Stomach (tissue), 9 donors: ENCODE measurements around the gene RAB6C. TPM values are rescaled to one million over a fixed set of nuclear protein-coding genes. Genes with fewer than 3 reads are reported as not detected.
"Not testable (repeated sequence)": the region's sequence is repeated elsewhere in the genome, so short reads cannot be mapped to it uniquely, and the experiment has no call there.

ENCODE experiments used
- DNase-seq, 2 donors: peaks; one replicate each; pipeline versions ENCODE4 v3.0.0 to v3.0.0-alpha.2; 2013 to 2019
- H3K27ac ChIP-seq, 5 donors: fragments of 200-600 bp in 4 of 5; sonication (generic) in 4 of 5; one replicate each; pipeline ENCODE4 v1.5.1; 2013 to 2019; ENCODE audit warnings: mild to moderate bottlenecking in 1 of 5, moderate library complexity in 1 of 5
- H3K27me3 ChIP-seq, 3 donors: fragments of 200-600 bp; sonication (generic); one replicate each; pipeline ENCODE4 v1.5.1; 2017 to 2019; ENCODE audit warnings: mixed run types in 1 of 3
- H3K36me3 ChIP-seq, 4 donors: fragments of 200-600 bp; sonication (generic); 1 replicate in 3 of 4; 2 replicates in 1 of 4; pipeline ENCODE4 v1.5.1; 2016 to 2019
- H3K4me1 ChIP-seq, 4 donors: fragments of 200-600 bp; sonication (generic); one replicate each; pipeline ENCODE4 v1.5.1; 2016 to 2019
- H3K4me3 ChIP-seq, 4 donors: fragments of 200-600 bp; sonication (generic) in 3 of 4; one replicate each; pipeline ENCODE4 v1.5.1; 2016 to 2019; ENCODE audit warnings: mild to moderate bottlenecking in 1 of 4
- H3K9me3 ChIP-seq, 4 donors: fragments of 200-600 bp; sonication (generic); one replicate each; pipeline ENCODE4 v1.5.1; 2016 to 2019
- CTCF ChIP-seq, 7 experiments: fragments of 450-650 bp in 4 of 7; fragments of 200-600 bp in 3 of 7; sonication (generic) in 3 of 7; IDR thresholded peaks; one replicate each; pipeline ENCODE4 v1.5.1; 2016 to 2019; ENCODE audit warnings: antibody characterized with exemption in 7 of 7, control low read depth in 2 of 7, mild to moderate bottlenecking in 1 of 7
- EP300 ChIP-seq: sonication (generic); formaldehyde crosslinking; IDR thresholded peaks from one replicate; pipeline ENCODE4 v1.6.1; 2017; ENCODE audit warnings: antibody characterized with exemption
- POLR2A ChIP-seq, 4 donors: fragments of 450-650 bp; IDR thresholded peaks; one replicate each; pipeline ENCODE4 v1.6.1; 2016; ENCODE audit warnings: antibody characterized with exemption in 4 of 4, control low read depth in 2 of 4, mild to moderate bottlenecking in 1 of 4, moderate library complexity in 1 of 4
- POLR2AphosphoS5 ChIP-seq, 3 donors: sonication (generic); formaldehyde crosslinking; IDR thresholded peaks; one replicate each; pipeline ENCODE4 v1.6.1; 2016; ENCODE audit warnings: antibody characterized with exemption in 3 of 3
- WGBS, 5 donors: extraction: QIAGEN DNeasy Blood & Tissue Kit in 3 of 5; methylation state at CpG; one replicate each; pipeline versions ENCODE4 v1.1.5 to v1.1.7; 2013 to 2018; 5-methylcytosine and 5-hydroxymethylcytosine counted together
- intact Hi-C: fragments of 100-400 bp; cut with DNase I; formaldehyde crosslinking; loops from one replicate; pipeline ENCODE4 v1.15.1; 2023; ENCODE audit warnings: low total_unique reads
- polyA plus RNA-seq, 3 donors: library from polyadenylated mRNA; stranded (reverse); fragments of 200-250 nt; gene quantifications; one replicate each; pipeline ENCODE4 v1.2.3, GENCODE V29; 2013
- total RNA-seq, 5 donors: library from RNA; depleted of rRNA; stranded (reverse); fragments of >200 nt; gene quantifications; one replicate each; pipeline versions ENCODE4 v1.1.0 to v1.2.3, GENCODE V29; 2014 to 2016
- donor health status: healthy with polysubstance abuse.
- donor health status: Bipolar disorder and iron deficiency.
- donor health status: healthy.

Gene RAB6C
- total and polyA plus RNA-seq, 8 donors = 0.18 TPM; not detected in 7

- H3K36me3 ChIP-seq = no peaks in the 10 kb centered on the region
- no peak for DNase-seq
- no peak overlapping the region for H3K4me3 ChIP-seq
- 34 to 51% (median 39%) methylated on average over 2 of the region's 2 CpGs for WGBS, 5 donors
- intact Hi-C loops = no loop called here
- no peak overlapping the region for H3K27ac ChIP-seq
- no peaks in the 10 kb centered on the region for H3K27me3 ChIP-seq
- no peak for TF ChIP-seq EP300
- TF ChIP-seq CTCF (IDR thresholded peaks at IDR 0.05) = no peak
- TF ChIP-seq POLR2AphosphoS5 (IDR thresholded peaks at IDR 0.05) = no peak
- TF ChIP-seq POLR2A (IDR thresholded peaks at IDR 0.05) = no peak
- H3K9me3 ChIP-seq = peaks cover 0 to 11% (median 8%) of the 10 kb centered on the region in 4 donors
- H3K4me1 ChIP-seq = no peaks in the 10 kb centered on the region
Measured at GRCh38 chr2:130019402-130019801, 39.9 kb downstream of the RAB6C start.

GRCh38 chr2:130020069-130020468, 40.6 kb downstream of the RAB6C start:
- H3K27me3 ChIP-seq, H3K27ac ChIP-seq, H3K36me3 ChIP-seq, H3K4me3 ChIP-seq, DNase-seq, H3K9me3 ChIP-seq, intact Hi-C loops, H3K4me1 ChIP-seq: not testable (repeated sequence)
- WGBS, 5 donors = 5 to 15% (median 12%) methylated on average over 1 of the region's 1 CpG

- DNase-seq = peak in 1 of 2 donors; percentile 1
- WGBS, 5 donors = 61 to 76% (median 73%) methylated on average over 1 of the region's 1 CpG
Measured at GRCh38 chr2:130025931-130026330, 46.5 kb downstream of the RAB6C start.

More at GRCh38 chr2:130025931-130026330, 46.5 kb downstream of the RAB6C start:
- intact Hi-C loops, H3K4me1 ChIP-seq, H3K36me3 ChIP-seq, H3K4me3 ChIP-seq, H3K9me3 ChIP-seq, H3K27me3 ChIP-seq, H3K27ac ChIP-seq: not testable (repeated sequence)

Other genes with a start within 250 kb of the RAB6C start
- gene POTEF, start 149.6 kb downstream of the RAB6C start, total RNA-seq = under 1 TPM in 1 of 5 donors, not detected in 4; 0.18 TPM
- not detected for gene POTEF, start 149.6 kb downstream of the RAB6C start, polyA plus RNA-seq
- 1 to 10 TPM in 3 of 5 donors, under 1 TPM in 1, not detected in 1; 0.89 to 2.4 (median 1.1) TPM for gene CCDC74B, start 165.4 kb downstream of the RAB6C start, total RNA-seq
- gene CCDC74B, start 165.4 kb downstream of the RAB6C start, polyA plus RNA-seq = 1 to 10 TPM; 2.0 to 2.9 (median 2.4) TPM
- 100 to 1,000 TPM in 1 of 5 donors, 10 to 100 TPM in 4; 11.4 to 109 (median 36.8) TPM for gene SMPD4, start 201.9 kb downstream of the RAB6C start, total RNA-seq
- gene SMPD4, start 201.9 kb downstream of the RAB6C start, polyA plus RNA-seq = 10 to 100 TPM; 16.2 to 35.8 (median 19.8) TPM
- 100 to 1,000 TPM in 2 of 5 donors, 10 to 100 TPM in 3; 52.3 to 521 (median 87.5) TPM for gene MZT2B, start 202.6 kb downstream of the RAB6C start, total RNA-seq
- gene MZT2B, start 202.6 kb downstream of the RAB6C start, polyA plus RNA-seq = 100 to 1,000 TPM; 288 to 357 (median 354) TPM
- not detected for gene TUBA3E, start 218.8 kb downstream of the RAB6C start, total RNA-seq
- gene TUBA3E, start 218.8 kb downstream of the RAB6C start, polyA plus RNA-seq = not detected